Spinal cord (tissue), 10 donors: ENCODE data around the gene GLYATL3. TPM values are rescaled to one million over a fixed set of nuclear protein-coding genes. Genes with fewer than 3 reads are reported as not detected.
A peak's percentile ranks its signal among the peaks of the same experiment; 100 is the strongest.
"Not testable (repeated sequence)": the region's sequence is repeated elsewhere in the genome, so short reads cannot be mapped to it uniquely, and the experiment has no call there.

Source experiments
- DNase-seq, 6 donors: peaks; one replicate each; pipeline versions ENCODE4 v3.0.0 to v3.0.0-alpha.2; 2013 to 2015; ENCODE audit warnings: low spot score in 6 of 6, low read depth in 4 of 6
- H3K27ac ChIP-seq: one replicate; pipeline ENCODE4 v1.5.1; 2013; ENCODE audit warnings: low read depth, low read length, control low read depth
- H3K27me3 ChIP-seq: one replicate; pipeline ENCODE4 v1.6.1; 2013; ENCODE audit warnings: low read length; ENCODE audit not compliant: control insufficient read depth, insufficient read depth
- H3K36me3 ChIP-seq: one replicate; pipeline ENCODE4 v1.6.1; 2013; ENCODE audit warnings: low read length; ENCODE audit not compliant: control insufficient read depth, insufficient read depth
- H3K4me1 ChIP-seq: one replicate; pipeline ENCODE4 v1.6.1; 2013; ENCODE audit warnings: low read length; ENCODE audit not compliant: control insufficient read depth, insufficient read depth
- H3K4me3 ChIP-seq: one replicate; pipeline ENCODE4 v1.5.1; 2013; ENCODE audit warnings: low read depth, low read length, control low read depth
- H3K9me3 ChIP-seq: one replicate; pipeline ENCODE4 v1.6.1; 2013; ENCODE audit warnings: low read length; ENCODE audit not compliant: control insufficient read depth, insufficient read depth
- WGBS: methylation state at CpG from one replicate; pipeline ENCODE4 v1.1.5; 2013; ENCODE audit warnings: missing lambda C conversion rate; ENCODE audit not compliant: insufficient coverage; 5-methylcytosine and 5-hydroxymethylcytosine counted together
- polyA plus RNA-seq, 2 donors: library from polyadenylated mRNA; unstranded; fragments of 120-200 nt; gene quantifications; one replicate each; pipeline ENCODE4 v1.2.1, GENCODE V29; 2013; ENCODE audit not compliant: insufficient read length in 2 of 2
- total RNA-seq, 2 donors: library from RNA; depleted of rRNA in 1 of 2; stranded (reverse); fragments of 120-200 nt in 1 of 2; fragments of >200 nt in 1 of 2; gene quantifications; one replicate each; pipeline versions ENCODE4 v1.2.3 to v1.2.4, GENCODE V29; 2013 to 2014
- donor health status: healthy.

Gene GLYATL3
- total and polyA plus RNA-seq, 4 donors: not detected

DNA sequence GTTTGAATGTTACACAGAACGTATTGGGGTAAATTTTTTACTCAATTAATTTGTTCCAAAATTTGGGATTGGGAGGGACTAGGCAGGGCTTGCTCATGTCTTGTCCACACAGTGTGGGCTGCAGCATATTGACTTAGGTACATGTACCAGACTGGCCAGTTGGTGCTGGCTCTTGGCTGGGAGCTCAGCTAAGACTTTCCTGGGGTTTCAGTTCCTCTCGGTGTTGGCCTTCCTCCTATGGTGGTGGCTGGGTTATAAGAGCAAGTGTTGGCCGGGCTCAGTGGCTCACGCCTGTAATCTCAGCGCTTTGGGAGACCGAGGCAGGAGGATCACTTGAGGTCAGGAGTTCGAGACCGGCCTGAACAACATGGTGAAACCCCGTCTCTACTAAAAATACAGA, 31.7 kb upstream of the GLYATL3 start:
- H3K4me1 ChIP-seq: no peaks in the 10 kb centered on the region
- no peaks in the 10 kb centered on the region for H3K27me3 ChIP-seq
- no peaks in the 10 kb centered on the region for H3K9me3 ChIP-seq
- DNase-seq: no peak
- WGBS: 99% methylated on average over 9 of the region's 9 CpGs
- no peak overlapping the region for H3K4me3 ChIP-seq
- no peak overlapping the region for H3K27ac ChIP-seq
- no peaks in the 10 kb centered on the region for H3K36me3 ChIP-seq

DNA sequence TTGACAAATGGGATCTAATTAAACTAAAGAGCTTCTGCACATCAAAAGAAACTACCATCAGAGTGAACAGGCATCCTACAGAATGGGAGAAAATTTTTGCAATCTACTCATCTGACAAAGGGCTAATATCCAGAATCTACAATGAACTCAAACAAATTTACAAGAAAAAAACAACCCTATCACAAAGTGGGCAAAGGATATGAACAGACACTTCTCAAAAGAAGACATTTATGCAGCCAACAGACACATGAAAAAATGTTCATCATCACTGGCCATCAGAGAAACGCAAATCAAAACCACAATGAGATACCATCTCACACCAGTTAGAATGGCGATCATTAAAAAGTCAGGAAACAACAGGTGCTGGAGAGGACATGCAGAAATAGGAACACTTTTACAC, 23.2 kb upstream of the GLYATL3 start:
- WGBS: no CpG with 5 or more reads among the region's 2 CpGs
- DNase-seq, H3K9me3 ChIP-seq, H3K4me1 ChIP-seq, H3K27me3 ChIP-seq, H3K4me3 ChIP-seq, H3K27ac ChIP-seq, H3K36me3 ChIP-seq: not testable (repeated sequence)

DNA sequence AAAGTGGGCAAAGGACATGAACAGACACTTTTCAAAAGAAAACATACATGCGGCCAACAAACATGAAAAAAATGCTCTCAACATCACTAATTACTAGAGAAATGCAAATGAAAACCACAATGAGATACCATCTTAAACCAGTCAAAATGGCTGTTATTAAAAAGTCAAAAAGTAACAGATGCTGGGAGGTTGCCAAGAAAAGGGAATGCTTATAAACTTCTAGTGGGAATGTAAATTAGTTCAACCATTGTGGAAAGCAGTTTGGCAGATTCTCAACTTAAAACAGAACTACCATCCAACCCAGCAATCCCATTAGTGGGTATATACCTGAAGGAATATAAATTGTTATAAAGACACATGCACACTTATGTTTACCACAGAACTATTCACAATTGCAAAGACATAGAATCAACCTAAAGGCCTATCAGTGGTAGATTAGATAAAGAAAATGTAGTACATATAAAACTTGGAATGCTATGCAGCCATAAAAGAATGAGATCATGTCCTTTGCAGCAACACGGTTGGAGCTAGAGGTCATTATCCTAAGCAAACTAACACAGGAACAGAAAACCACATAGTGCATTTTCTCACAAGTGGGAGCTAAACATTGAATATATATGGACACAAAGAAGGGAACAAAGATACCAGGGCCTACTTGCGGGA, 20.3 kb upstream of the GLYATL3 start:
- no CpG with 5 or more reads among the region's 3 CpGs for WGBS
- H3K27ac ChIP-seq: no peak overlapping the region
- peaks cover 10% of the 10 kb centered on the region for H3K36me3 ChIP-seq
- H3K27me3 ChIP-seq: no peaks in the 10 kb centered on the region
- DNase-seq: no peak
- H3K9me3 ChIP-seq: no peaks in the 10 kb centered on the region
- no peaks in the 10 kb centered on the region for H3K4me1 ChIP-seq
- H3K4me3 ChIP-seq: no peak overlapping the region

DNA sequence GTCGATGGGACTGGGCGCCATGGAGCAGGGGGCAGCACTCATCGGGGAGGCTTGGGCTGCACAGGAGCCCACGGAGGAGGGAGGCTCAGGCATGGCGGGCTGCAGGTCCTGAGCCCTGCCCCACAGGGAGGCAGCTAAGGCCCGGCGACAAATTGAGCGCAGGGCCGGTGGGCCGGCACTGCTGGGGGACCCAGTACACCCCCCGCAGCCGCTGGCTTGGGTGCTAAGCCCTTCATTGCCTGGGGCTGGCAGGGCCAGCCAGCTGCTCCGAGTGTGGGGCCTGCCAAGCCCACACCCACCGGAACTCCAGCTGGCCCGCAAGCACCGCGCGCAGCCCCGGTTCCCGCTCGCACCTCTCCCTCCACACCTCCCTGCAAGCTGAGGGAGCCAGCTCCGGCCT, 17.9 kb upstream of the GLYATL3 start:
- H3K27me3 ChIP-seq, H3K4me3 ChIP-seq, H3K9me3 ChIP-seq, DNase-seq, H3K4me1 ChIP-seq, H3K36me3 ChIP-seq, H3K27ac ChIP-seq: not testable (repeated sequence)
- WGBS: 99% methylated on average over 14 of the region's 22 CpGs

DNA sequence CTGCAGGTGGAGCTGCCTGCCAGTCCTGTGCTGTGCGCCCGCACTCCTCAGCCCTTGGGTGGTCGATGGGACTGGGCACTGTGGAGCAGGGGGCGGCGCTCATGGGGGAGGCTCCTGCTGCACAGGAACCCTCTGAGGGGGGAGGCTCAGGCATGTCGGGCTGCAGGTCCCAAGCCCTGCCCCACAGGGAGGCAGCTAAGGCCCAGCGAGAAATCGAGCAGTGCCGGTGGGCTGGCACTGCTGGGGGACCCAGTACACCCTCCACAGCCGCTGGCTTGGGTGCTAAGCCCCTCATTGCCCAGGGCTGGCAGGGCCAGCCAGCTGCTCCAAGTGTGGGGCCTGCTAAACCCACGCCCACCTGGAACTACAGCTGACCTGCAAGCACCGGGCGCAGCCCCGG, 16.3 kb upstream of the GLYATL3 start:
- DNase-seq: not testable (repeated sequence)
- WGBS: 89% methylated on average over 11 of the region's 14 CpGs

DNA sequence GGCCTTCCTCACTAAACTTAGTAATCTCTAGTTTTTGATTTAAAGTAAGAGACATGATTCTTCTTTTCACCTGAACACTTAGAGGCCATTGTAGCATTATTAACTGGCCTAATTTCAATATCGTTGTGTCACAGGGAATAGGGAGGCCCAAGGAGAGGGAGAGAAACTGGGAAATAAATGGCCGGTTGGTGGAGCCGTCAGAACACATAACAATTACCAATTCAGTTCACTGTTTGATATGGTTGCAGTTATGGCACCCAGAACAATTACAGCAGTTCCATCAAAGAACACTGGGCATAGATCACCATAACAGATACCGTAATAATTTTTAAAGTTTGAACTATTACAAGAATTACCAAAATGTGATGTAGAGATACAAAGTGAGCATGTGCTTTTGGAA, 9.1 kb upstream of the GLYATL3 start:
- no peak overlapping the region for H3K4me3 ChIP-seq
- H3K36me3 ChIP-seq: peaks cover 3% of the 10 kb centered on the region
- no peaks in the 10 kb centered on the region for H3K4me1 ChIP-seq
- H3K27me3 ChIP-seq: no peaks in the 10 kb centered on the region
- DNase-seq: no peak
- no peak overlapping the region for H3K27ac ChIP-seq
- H3K9me3 ChIP-seq: no peaks in the 10 kb centered on the region
- no CpG with 5 or more reads among the region's 4 CpGs for WGBS

More for the DNA sequence above, 16.3 kb upstream of the GLYATL3 start:
- not testable (repeated sequence) for H3K4me3 ChIP-seq, H3K27ac ChIP-seq, H3K4me1 ChIP-seq, H3K9me3 ChIP-seq, H3K27me3 ChIP-seq, H3K36me3 ChIP-seq

DNA sequence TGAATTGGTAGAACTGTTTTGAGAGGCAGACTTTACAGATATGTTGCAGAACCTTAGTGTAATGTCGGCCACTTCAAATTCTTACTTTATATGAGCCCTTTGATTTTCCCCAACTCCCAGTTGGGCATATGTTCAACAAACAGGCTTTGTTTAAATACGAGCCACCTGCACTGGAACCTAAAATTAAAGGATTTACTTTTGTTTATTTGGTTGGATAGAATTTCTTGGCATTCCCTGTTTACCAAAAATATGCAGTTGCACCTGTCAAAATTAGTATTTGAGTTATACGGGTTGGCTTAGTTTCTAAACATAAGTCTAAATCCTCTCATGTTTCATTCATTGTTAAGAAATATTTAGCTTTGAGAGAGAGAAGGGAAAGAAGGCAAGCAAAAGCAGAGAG, 2.4 kb upstream of the GLYATL3 start:
- H3K9me3 ChIP-seq: no peaks in the 10 kb centered on the region
- WGBS: no CpG with 5 or more reads among the region's 3 CpGs
- no peak overlapping the region for H3K4me3 ChIP-seq
- no peaks in the 10 kb centered on the region for H3K27me3 ChIP-seq
- no peak overlapping the region for H3K27ac ChIP-seq
- no peaks in the 10 kb centered on the region for H3K4me1 ChIP-seq
- H3K36me3 ChIP-seq: no peaks in the 10 kb centered on the region
- DNase-seq: peak in 1 of 6 donors; percentile 65

DNA sequence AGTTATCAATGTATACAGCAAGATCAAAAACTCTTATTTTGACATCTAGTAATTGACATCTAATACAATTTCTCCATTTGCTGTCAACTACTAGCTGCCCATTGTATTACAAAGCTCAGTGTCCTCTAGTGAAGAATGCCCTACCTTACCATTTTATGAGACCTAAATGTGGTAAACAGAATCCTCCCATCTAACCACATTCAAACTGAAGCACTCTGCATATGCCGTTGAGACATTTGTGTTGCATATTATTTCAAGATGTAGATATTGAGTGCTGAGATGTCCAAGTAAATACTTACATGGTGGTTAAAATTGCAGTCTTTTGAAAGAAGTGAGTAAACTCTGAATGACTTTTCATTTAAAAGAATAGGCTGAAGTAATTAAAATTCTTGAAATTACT, 597 bp upstream of the GLYATL3 start:
- H3K4me1 ChIP-seq: no peaks in the 10 kb centered on the region
- DNase-seq: no peak
- no CpG with 5 or more reads among the region's 1 CpG for WGBS
- H3K36me3 ChIP-seq: no peaks in the 10 kb centered on the region
- H3K27ac ChIP-seq: no peak overlapping the region
- H3K4me3 ChIP-seq: no peak overlapping the region
- no peaks in the 10 kb centered on the region for H3K9me3 ChIP-seq
- no peaks in the 10 kb centered on the region for H3K27me3 ChIP-seq

DNA sequence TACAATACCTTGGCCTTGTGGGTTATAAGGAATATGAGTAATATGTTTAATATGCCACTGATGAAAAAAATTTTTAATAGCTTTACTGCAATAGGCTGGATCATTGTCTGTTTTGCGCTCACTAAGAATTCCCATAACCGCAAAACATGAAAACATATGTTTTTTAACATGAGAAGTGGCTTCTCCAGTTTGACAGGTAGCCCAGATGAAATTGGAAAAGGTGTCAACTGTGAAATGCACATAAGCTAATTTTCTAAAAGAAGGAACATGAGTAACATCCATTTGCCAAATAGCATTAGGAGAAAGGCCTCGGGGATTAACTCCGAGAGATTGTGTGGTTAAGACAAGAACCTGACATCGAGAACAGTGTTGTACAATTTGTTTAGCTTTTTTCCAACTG, 4.9 kb downstream of the GLYATL3 start:
- no peaks in the 10 kb centered on the region for H3K36me3 ChIP-seq
- 86% methylated on average over 3 of the region's 5 CpGs for WGBS

DNA sequence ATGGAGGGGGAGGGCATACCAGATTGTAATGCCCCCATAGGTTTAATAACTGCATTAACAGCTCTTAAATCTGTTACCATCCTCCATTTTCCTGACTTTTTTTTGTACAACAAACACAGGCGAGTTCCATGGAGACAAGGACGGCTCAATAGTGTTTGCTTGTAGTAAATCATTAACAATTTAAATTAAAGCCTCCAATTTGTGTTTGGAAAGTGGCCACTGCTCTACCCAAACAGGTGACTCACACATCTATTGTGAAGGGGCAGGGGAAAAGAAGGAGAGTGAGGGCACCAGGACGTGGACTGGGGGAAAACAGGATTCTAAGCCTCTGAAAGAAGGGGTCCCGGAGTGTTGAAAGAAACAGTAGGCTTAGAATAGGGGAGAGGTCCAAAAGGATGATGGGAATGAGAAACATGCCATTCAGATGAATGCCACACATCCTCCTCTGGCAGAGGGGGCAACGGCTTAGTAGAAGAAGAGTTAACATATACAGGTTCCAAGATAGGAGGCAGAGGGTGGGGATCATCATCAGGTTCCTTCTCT, 6.9 kb downstream of the GLYATL3 start:
- Histone ChIP-seq H3K36me3 (no peaks in the 10 kb centered on the region), H3K27me3 (no peaks in the 10 kb centered on the region), H3K9me3 (no peaks in the 10 kb centered on the region), H3K4me3 (no peak overlapping the region), H3K4me1 (no peaks in the 10 kb centered on the region), H3K27ac (no peak overlapping the region)
- 89% methylated on average over 2 of the region's 5 CpGs for WGBS
- DNase-seq: no peak

More for the DNA sequence above, 4.9 kb downstream of the GLYATL3 start:
- Histone ChIP-seq H3K9me3 (no peaks in the 10 kb centered on the region), H3K27ac (no peak overlapping the region), H3K4me3 (no peak overlapping the region), H3K27me3 (no peaks in the 10 kb centered on the region), H3K4me1 (no peaks in the 10 kb centered on the region)
- DNase-seq: no peak
